GDM1 (cell line): ENCODE measurements around the gene LCP2.

Experiments
- DNase-seq: peaks from one replicate; lab custom pipeline; 2025; lab: John Stamatoyannopoulos, UW

LCP2 gene

GRCh38 chr5:170296036-170296934, 1.3 kb downstream of the LCP2 start:
- DNase-seq, result no peak

GRCh38 chr5:170294556-170294955, 3.0 kb downstream of the LCP2 start:
- DNase-seq, result no peak

GRCh38 chr5:170294057-170294456, 3.5 kb downstream of the LCP2 start:
- DNase-seq, result no peak

- peak; percentile 94 for DNase-seq
Observed at GRCh38 chr5:170293273-170293672, 4.3 kb downstream of the LCP2 start.

DNA sequence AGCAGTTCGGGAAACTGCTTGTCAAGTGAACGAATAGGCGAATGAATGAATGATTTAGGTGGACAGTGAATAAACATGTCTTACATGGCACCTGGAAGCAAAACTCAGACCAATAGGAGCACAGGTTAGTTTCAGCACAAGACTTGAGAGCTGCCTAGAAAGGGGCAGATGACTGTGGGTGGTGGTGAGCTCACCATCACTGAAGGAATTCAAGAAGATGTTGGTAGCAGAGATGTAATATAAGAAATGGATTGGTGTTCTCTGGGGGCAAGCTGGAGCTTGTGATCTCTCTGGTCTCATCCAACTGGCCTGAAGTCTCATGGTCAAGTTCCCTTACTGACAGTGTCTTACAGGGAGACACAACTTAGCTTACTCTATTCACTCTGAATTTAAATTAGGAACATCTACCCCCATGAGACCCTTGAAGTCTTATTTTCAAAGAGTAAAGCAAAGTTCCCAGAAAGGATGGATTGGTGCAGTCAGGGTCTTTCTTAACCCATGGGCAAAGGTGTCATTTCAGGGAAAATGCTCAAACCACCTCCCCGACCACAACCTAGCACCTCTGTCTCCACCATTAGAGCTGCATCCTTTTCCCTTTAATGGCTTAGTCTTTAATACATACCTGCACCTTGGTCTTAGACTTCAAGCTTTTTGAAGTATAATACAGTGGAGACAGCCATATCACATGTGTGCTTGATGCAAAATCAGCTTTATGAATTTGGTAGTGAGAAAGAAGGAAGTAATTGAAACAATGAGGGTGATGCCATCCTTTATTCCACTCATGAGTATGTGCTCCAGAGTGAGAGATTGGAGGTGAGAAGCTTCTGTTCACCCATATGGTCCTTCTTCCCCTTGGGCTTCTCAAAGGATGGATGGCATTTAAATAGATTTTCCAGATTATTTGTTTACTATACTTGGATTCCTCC, 5.1 kb downstream of the LCP2 start:
- no peak for DNase-seq

GRCh38 chr5:170290498-170290897, 7.1 kb downstream of the LCP2 start:
- DNase-seq, result no peak

- DNase-seq, result no peak
Observed at GRCh38 chr5:170289764-170290163, 7.8 kb downstream of the LCP2 start.

DNA sequence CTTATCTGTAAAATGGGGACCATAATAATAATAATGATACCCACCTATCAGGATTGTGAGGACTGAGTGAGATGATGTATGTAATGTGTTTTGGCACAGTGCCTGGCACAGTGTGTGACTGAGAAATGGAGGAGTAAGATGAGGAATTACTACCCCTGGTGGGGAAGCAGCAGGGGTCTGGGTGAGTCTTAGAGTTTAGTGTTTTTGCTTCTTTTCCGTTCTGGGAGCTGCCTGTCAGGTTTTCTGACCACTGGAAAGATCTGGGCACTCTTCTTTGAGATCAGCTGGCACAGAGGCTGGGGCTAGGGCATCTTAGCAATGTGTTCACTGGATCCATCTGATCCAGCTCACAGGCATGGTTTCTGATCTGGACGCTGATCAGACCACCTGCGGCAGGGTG, 8.5 kb downstream of the LCP2 start:
- DNase-seq, result no peak

DNA sequence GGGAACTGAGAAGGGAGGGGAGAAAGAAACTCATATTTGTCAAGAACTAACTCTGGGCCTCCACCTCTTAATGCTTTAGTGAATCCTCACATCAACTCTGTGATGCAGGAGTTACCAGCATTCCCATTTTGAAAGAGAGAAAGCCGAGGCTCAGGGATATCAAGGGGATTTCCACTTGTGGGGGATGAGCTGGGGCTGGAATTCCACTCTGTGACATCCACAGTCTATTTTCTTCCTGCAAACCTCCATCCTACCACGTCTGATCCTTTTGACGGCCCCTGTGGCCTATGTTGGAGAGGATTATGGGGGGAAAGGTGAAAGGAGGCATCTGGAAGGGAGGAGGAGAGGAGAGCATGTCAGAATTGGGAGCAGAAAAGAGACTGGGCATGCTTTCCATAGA, 9.0 kb downstream of the LCP2 start:
- DNase-seq, result no peak

GRCh38 chr5:170288151-170288550, 9.4 kb downstream of the LCP2 start:
- DNase-seq, result no peak

DNA sequence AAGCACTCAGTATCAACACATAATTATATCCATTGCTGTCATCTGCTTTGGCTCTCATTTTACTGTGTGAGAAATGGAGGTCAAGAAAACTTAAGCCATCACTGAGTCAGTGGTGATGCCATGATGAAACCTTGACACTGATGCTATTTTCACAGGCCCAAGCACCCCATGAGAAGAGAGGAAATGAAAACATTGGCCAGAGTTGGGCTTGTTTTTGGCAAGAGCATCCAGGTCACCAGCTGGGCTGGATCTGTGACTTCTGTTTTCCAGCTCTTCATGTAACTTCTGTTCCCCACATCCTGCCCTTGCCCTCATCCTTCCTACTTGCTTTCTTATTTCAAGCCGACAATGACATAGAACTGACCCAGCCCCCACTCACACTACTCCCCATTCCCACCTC, 10.0 kb downstream of the LCP2 start:
- DNase-seq, result peak; percentile 69

DNA sequence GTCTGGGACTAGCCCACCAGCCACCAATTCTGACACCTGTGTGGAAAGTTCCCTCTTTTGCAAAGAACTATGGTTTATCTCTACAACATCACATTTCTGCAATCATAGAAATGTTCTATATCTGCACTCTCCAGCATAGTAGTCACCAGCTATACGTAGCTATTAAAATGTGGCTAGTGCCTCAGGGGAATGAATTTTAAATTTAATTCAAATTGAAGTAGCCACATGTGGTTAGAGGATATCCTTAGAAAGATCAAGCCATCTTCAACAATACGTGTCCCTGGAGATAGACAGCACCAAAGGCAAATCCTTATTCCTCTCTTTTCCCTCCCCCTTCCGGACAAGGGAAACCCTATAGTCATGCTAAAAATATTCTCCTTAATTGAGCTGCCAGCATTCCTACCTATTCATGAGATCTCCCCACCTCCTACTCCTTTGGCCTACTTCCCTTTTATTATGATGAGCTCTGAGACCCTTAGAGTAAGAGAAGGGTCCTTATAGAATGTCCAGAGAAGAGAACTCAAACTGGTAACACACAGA, 11.1 kb downstream of the LCP2 start:
- no peak for DNase-seq

DNA sequence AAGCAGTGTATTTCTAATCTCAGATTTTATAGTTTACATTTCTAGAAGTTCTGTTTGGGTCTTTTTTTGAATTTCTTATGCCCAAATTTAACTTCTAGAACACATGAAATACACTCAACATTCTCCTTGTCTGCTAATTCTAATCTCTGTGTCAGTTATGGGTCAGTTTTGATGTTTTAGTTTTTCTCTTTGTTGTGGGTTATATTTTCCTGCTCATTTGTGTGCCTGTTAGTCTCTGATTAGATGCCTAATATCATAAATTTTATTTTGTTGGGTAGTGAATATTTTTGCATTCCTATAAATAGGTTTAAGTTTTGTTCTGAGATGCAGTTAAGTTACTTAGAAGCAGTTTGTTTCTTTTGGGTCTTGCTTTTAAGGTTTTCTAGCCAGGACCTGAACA, 12.4 kb downstream of the LCP2 start:
- no peak for DNase-seq

DNA sequence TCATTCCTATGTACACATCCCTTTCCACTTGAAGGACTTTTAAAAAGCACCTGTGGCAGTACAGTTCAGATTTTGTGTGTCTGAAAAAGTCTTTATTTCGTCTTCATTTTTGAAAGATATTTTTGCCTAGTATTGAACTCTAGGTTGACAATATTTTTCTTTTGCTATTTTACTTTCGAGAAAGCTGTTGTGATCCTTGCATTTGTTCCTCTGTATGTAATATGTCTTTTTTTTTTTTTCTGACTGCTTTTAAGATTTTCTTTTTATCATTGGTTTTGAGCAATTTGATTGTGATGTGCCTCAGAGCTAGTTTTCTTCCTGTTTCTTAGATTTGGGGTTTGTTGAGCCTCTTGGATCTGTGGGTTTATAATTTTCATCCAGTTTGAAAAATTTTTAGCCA, 13.3 kb downstream of the LCP2 start:
- no peak for DNase-seq

GRCh38 chr5:170283296-170283695, 14.3 kb downstream of the LCP2 start:
- no peak for DNase-seq

DNA sequence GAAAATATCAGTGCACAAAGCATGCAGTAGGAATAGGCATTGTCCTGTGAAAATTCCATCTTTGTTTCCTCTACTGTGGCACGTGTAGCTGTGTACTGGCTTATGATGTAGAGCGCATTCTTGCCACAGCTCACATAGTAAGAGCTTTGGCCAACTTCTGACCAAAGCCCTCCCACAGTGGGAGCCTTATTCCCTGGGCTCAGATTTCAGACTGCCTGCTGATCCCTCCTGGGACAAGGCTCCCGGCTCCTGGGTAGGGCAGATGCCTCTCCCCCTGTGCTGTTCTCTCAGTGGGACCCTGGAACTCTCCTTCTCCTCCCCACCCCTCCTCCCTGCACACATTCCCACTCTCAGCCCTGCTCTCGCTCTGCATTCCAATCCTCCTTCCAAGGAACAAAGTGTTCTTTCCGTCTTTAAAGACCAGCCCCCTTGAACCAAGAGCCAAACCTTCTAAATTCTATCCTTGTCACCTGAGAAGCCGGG, 17.5 kb downstream of the LCP2 start:
- DNase-seq, result no peak

DNA sequence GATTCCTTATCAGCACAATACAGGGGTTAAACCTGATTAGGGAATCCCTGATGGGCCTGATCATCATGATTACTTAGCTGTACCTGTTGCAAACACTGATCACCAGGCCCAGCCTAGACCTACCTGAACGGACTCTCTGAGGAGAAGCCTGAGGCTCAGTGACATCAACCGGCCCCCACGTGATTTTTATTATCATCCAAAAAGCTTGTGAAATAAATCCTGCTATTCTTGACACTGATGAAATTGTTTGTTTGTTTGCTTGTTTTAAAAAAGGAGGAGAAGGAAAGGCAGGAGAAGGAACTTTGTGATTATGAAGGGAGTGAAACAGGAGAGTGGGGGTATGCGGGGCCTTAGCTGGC, 18.1 kb downstream of the LCP2 start:
- no peak for DNase-seq

DNA sequence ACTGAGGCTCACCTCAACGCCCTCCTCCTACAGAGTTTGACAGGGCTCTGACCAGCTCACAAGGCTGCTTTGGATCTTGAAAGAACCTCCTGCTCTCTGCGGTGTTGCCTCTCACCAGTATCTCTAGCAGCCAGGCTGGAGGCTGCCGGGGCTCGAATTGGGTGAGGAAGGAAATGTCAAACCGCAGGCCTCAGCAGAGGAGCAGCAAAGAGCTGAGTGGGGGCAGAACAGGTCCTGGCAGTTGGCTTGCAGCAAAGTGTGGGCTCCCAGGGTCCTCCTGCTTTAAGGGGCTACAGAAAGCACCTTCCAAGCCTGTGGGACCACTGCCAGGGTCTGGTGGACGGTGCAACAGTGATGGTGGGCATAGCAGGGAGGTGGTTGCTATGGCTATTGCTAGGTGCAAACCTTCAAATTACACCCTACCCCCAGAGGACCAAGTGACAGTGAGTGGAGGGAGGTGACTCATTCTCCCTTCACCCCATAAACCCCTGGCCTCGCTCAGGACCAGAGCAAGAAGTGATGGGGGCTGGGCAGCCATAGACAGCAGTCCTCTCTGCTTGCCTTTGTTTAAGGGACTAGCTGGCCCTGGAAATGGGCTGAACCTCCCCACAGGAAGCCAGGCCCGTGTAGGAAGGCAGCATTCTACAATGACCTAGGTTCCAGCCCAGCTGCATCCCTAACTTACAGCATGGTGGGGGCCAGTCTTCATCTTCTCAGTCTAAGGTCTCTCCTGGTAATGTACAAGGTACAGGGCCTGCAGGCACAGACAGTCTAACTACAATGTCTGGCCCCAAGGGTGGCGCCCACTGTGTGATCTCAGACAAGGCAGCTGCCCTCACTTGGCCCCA, 18.7 kb downstream of the LCP2 start:
- DNase-seq, result peak; percentile 97

- DNase-seq, result no peak
Observed at GRCh38 chr5:170277867-170278281, 19.7 kb downstream of the LCP2 start.

DNA sequence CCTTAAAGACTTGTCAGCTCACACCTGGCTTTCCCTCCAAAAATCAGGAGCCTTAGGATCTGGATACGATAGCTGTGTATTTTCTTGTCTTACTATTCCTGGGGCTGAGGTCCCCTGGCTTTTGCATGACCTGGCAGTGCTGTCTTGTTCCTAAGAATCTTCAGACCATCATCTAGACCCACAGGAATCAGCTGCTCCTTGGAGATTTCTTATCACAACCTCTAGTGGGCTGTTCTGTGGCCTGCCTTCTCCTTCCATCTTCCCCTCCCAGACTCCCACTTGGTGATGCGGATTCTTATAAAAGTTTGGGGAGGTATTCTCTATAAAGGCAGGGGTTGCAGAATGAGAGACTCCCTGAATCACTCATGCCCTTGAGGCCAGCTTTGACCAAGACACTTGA, 21.4 kb downstream of the LCP2 start:
- no peak for DNase-seq

- no peak for DNase-seq
Observed at GRCh38 chr5:170275376-170275994, 22.1 kb downstream of the LCP2 start.
